G401.6 (cell line): ENCODE measurements around the gene MAGI1.
A peak's percentile ranks its signal among the peaks of the same experiment; 100 is the strongest.

Experiments
- FAIRE-seq: peaks from 2 replicates; lab custom pipeline; 2012; peaks lifted over from hg19 to GRCh38; lab: Jason Lieb, UNC

Gene MAGI1

GRCh38 chr3:65787827-65788226 is 250.9 kb downstream of the MAGI1 start:
- no peak for FAIRE-seq

GRCh38 chr3:65787340-65787739 is 251.4 kb downstream of the MAGI1 start:
- no peak for FAIRE-seq

GRCh38 chr3:65786890-65787289 is 251.8 kb downstream of the MAGI1 start:
- FAIRE-seq: no peak

- peak; percentile 95 for FAIRE-seq
Measured at GRCh38 chr3:65785065-65785645, 253.6 kb downstream of the MAGI1 start.

GRCh38 chr3:65783117-65783516 is 255.6 kb downstream of the MAGI1 start:
- no peak for FAIRE-seq

GRCh38 chr3:65781594-65781993 is 257.1 kb downstream of the MAGI1 start:
- peak; percentile 8 for FAIRE-seq

GRCh38 chr3:65779390-65779789 is 259.3 kb downstream of the MAGI1 start:
- FAIRE-seq: no peak

- no peak for FAIRE-seq
Measured at GRCh38 chr3:65778968-65779367, 259.8 kb downstream of the MAGI1 start.

- FAIRE-seq: no peak
Measured at GRCh38 chr3:65777050-65777449, 261.7 kb downstream of the MAGI1 start.

GRCh38 chr3:65776494-65776893 is 262.2 kb downstream of the MAGI1 start:
- FAIRE-seq: no peak

- FAIRE-seq: no peak
Measured at GRCh38 chr3:65776081-65776480, 262.6 kb downstream of the MAGI1 start.

GRCh38 chr3:65772758-65773157 is 266.0 kb downstream of the MAGI1 start:
- no peak for FAIRE-seq

- FAIRE-seq: no peak
Measured at GRCh38 chr3:65767551-65767950, 271.2 kb downstream of the MAGI1 start.

- FAIRE-seq: no peak
Measured at GRCh38 chr3:65762235-65762580, 276.5 kb downstream of the MAGI1 start.

GRCh38 chr3:65761446-65762234 is 277.1 kb downstream of the MAGI1 start:
- no peak for FAIRE-seq

GRCh38 chr3:65758876-65759598 is 279.7 kb downstream of the MAGI1 start:
- FAIRE-seq: no peak

GRCh38 chr3:65758438-65758837 is 280.3 kb downstream of the MAGI1 start:
- FAIRE-seq: no peak

- FAIRE-seq: no peak
Measured at GRCh38 chr3:65752636-65753035, 286.1 kb downstream of the MAGI1 start.

- FAIRE-seq: no peak
Measured at GRCh38 chr3:65751123-65751700, 287.5 kb downstream of the MAGI1 start.

- FAIRE-seq: no peak
Measured at GRCh38 chr3:65749066-65749465, 289.7 kb downstream of the MAGI1 start.

GRCh38 chr3:65748326-65748725 is 290.4 kb downstream of the MAGI1 start:
- no peak for FAIRE-seq

GRCh38 chr3:65746848-65747247 is 291.9 kb downstream of the MAGI1 start:
- FAIRE-seq: no peak

GRCh38 chr3:65745306-65745705 is 293.4 kb downstream of the MAGI1 start:
- no peak for FAIRE-seq
